H9 (cell line): ENCODE results near the gene IGF2R. TPM values are rescaled to one million over a fixed set of nuclear protein-coding genes. Genes with fewer than 3 reads are reported as not detected.

Experiments used
- DNase-seq: peaks from one replicate; pipeline ENCODE4 v3.0.0-alpha.2; 2017
- H2AFZ ChIP-seq: one replicate; pipeline ENCODE4 v1.6.1; 2013; ENCODE audit warnings: mild to moderate bottlenecking, low read length, control low read depth, moderate library complexity
- H2AK5ac ChIP-seq: 2 replicates; pipeline ENCODE4 v1.6.1; 2013; ENCODE audit warnings: low read length, control low read depth, mixed read lengths; ENCODE audit not compliant: insufficient read length
- H2BK120ac ChIP-seq: one replicate; pipeline ENCODE4 v1.6.1; 2013; ENCODE audit warnings: low read depth, mild to moderate bottlenecking, low read length, control low read depth, inconsistent platforms; ENCODE audit not compliant: poor library complexity, severe bottlenecking
- H2BK12ac ChIP-seq: 2 replicates; pipeline ENCODE4 v1.6.1; 2013; ENCODE audit warnings: low read length, control low read depth, mixed read lengths, low read depth; ENCODE audit not compliant: insufficient read length
- H2BK15ac ChIP-seq: 2 replicates; pipeline ENCODE4 v1.6.1; 2013; ENCODE audit warnings: low read depth, low read length, control low read depth
- H2BK20ac ChIP-seq: one replicate; pipeline ENCODE4 v1.6.1; 2013; ENCODE audit warnings: low read depth, mild to moderate bottlenecking, low read length, control low read depth, inconsistent platforms; ENCODE audit not compliant: poor library complexity, severe bottlenecking
- H2BK5ac ChIP-seq: 2 replicates; pipeline ENCODE4 v1.6.1; 2013; ENCODE audit warnings: low read length, control low read depth, mixed read lengths; ENCODE audit not compliant: insufficient read length
- H3K14ac ChIP-seq: 2 replicates; pipeline ENCODE4 v1.6.1; 2013; ENCODE audit warnings: low read length, control low read depth; ENCODE audit not compliant: insufficient read depth
- H3K18ac ChIP-seq: 2 replicates; pipeline ENCODE4 v1.6.1; 2013; ENCODE audit warnings: low read depth, mild to moderate bottlenecking, mixed read lengths, low read length, control low read depth; ENCODE audit not compliant: insufficient read length
- H3K23ac ChIP-seq: 2 replicates; pipeline ENCODE4 v1.6.1; 2013; ENCODE audit warnings: low read length, control low read depth, mixed read lengths, low read depth; ENCODE audit not compliant: insufficient read length
- H3K23me2 ChIP-seq: 2 replicates; pipeline ENCODE4 v1.6.1; 2013; ENCODE audit warnings: low read depth, mild to moderate bottlenecking, mixed read lengths, low read length, control low read depth; ENCODE audit not compliant: insufficient read length, poor library complexity, severe bottlenecking
- H3K27ac ChIP-seq: 2 replicates; pipeline ENCODE4 v1.5.1; 2013; ENCODE audit warnings: low read length, control low read depth, mixed read lengths, low read depth; ENCODE audit not compliant: insufficient read length
- H3K27me3 ChIP-seq: 2 replicates; pipeline ENCODE4 v1.6.1; 2013; ENCODE audit warnings: low read length, control low read depth, inconsistent platforms; ENCODE audit not compliant: insufficient read depth
- H3K4ac ChIP-seq: 2 replicates; pipeline ENCODE4 v1.6.1; 2013; ENCODE audit warnings: low read depth, mild to moderate bottlenecking, control low read depth, inconsistent platforms, low read length, moderate library complexity
- H3K4me1 ChIP-seq: 2 replicates; pipeline ENCODE4 v1.6.1; 2013; ENCODE audit warnings: low read length, control low read depth, inconsistent platforms; ENCODE audit not compliant: insufficient read depth
- H3K4me2 ChIP-seq: 2 replicates; pipeline ENCODE4 v1.6.1; 2013; ENCODE audit warnings: low read length, control low read depth, mixed read lengths; ENCODE audit not compliant: insufficient read length, insufficient read depth
- H3K56ac ChIP-seq: 2 replicates; pipeline ENCODE4 v1.6.1; 2013; ENCODE audit warnings: low read depth, mild to moderate bottlenecking, mixed read lengths, low read length, control low read depth; ENCODE audit not compliant: insufficient read length
- H3K79me1 ChIP-seq: 2 replicates; pipeline ENCODE4 v1.6.1; 2013; ENCODE audit warnings: low read depth, mild to moderate bottlenecking, moderate library complexity, low read length, control low read depth, inconsistent platforms; ENCODE audit not compliant: insufficient read depth, poor library complexity, severe bottlenecking
- H3K79me2 ChIP-seq: 2 replicates; pipeline ENCODE4 v1.6.1; 2013; ENCODE audit warnings: low read length, control low read depth, inconsistent platforms; ENCODE audit not compliant: insufficient read depth
- H3K9ac ChIP-seq: 2 replicates; pipeline ENCODE4 v1.6.1; 2013; ENCODE audit warnings: low read length, control low read depth, mixed read lengths; ENCODE audit not compliant: insufficient read length; ENCODE audit errors: extremely low read depth
- H3K9me3 ChIP-seq: one replicate; pipeline ENCODE4 v1.6.1; 2013; ENCODE audit warnings: low read depth, low read length, inconsistent platforms; ENCODE audit not compliant: control insufficient read depth
- H3T11ph ChIP-seq: one replicate; pipeline ENCODE4 v1.6.1; 2013; ENCODE audit warnings: mild to moderate bottlenecking, low read length, control low read depth, inconsistent platforms
- H4K20me1 ChIP-seq: one replicate; pipeline ENCODE4 v1.6.1; 2013; ENCODE audit not compliant: control insufficient read depth, insufficient read length, insufficient read depth
- H4K5ac ChIP-seq: 2 replicates; pipeline ENCODE4 v1.6.1; 2013; ENCODE audit warnings: low read depth, mild to moderate bottlenecking, mixed read lengths, low read length, control low read depth; ENCODE audit not compliant: insufficient read length
- H4K8ac ChIP-seq: replicated peaks from 2 replicates; pipeline ENCODE4 v1.6.1; 2013; ENCODE audit warnings: low read length, control low read depth, mixed read lengths, low read depth; ENCODE audit not compliant: insufficient read length
- H4K91ac ChIP-seq: 2 replicates; pipeline ENCODE4 v1.6.1; 2013; ENCODE audit warnings: low read depth, mild to moderate bottlenecking, moderate library complexity, mixed read lengths, low read length, control low read depth; ENCODE audit not compliant: insufficient read length
- H3K27ac Mint-ChIP-seq, 3 experiments: 2 replicates in 2 of 3; 3 replicates in 1 of 3; pipeline ENCODE4 v1.8.0; 2020 to 2021; ENCODE audit warnings: mixed read lengths in 3 of 3, mild to moderate bottlenecking in 1 of 3, moderate library complexity in 1 of 3
- H3K27me3 Mint-ChIP-seq: 2 replicates; pipeline ENCODE4 v1.8.0; 2021; ENCODE audit warnings: low read depth, mild to moderate bottlenecking, moderate library complexity, mixed read lengths
- H3K36me3 Mint-ChIP-seq, 3 experiments: 2 replicates in 2 of 3; 3 replicates in 1 of 3; pipeline ENCODE4 v1.8.0; 2020 to 2021; ENCODE audit warnings: low read depth in 3 of 3, mixed read lengths in 3 of 3; ENCODE audit not compliant: insufficient read depth in 1 of 3
- H3K4me1 Mint-ChIP-seq, 2 experiments: 2 replicates each; pipeline ENCODE4 v1.8.0; 2020; ENCODE audit warnings: mixed read lengths in 2 of 2
- H3K4me3 Mint-ChIP-seq, 2 experiments: 2 replicates in 1 of 2; 3 replicates in 1 of 2; pipeline ENCODE4 v1.8.0; 2020 to 2021; ENCODE audit warnings: mild to moderate bottlenecking in 2 of 2, mixed read lengths in 2 of 2, moderate library complexity in 1 of 2
- H3K9me3 Mint-ChIP-seq, 2 experiments: 2 replicates in 1 of 2; 3 replicates in 1 of 2; pipeline ENCODE4 v1.8.0; 2020; ENCODE audit warnings: mild to moderate bottlenecking in 2 of 2, mixed read lengths in 2 of 2, moderate library complexity in 1 of 2
- CTCF ChIP-seq: fragments of 200-600 bp; sonication (generic); conservative IDR thresholded peaks from 3 replicates; pipeline ENCODE4 v1.8.0; 2021; ENCODE audit warnings: antibody characterized with exemption, mild to moderate bottlenecking
- WGBS: extraction: QIAGEN DNeasy Blood & Tissue Kit; methylation state at CpG from one replicate; pipeline ENCODE4 v1.1.7; 2013; ENCODE audit warnings: missing lambda C conversion rate, low lambda C conversion rate, mixed read lengths; ENCODE audit not compliant: insufficient read length; ENCODE audit errors: extremely low coverage; 5-methylcytosine and 5-hydroxymethylcytosine counted together
- total RNA-seq: library from RNA; stranded (reverse); gene quantifications from 2 replicates; pipeline ENCODE4 v1.2.1, GENCODE V29; 2021

The IGF2R gene
- total RNA-seq, 1 experiment from 2014 or later, result 66.7 TPM

- H3K4me3 Mint-ChIP-seq, result no peak overlapping the region
- H3K79me1 ChIP-seq, result no peaks in the 10 kb centered on the region
- no peak overlapping the region for H3T11ph ChIP-seq
- H3K27ac Mint-ChIP-seq, result peak overlapping the region in 1 of 3 experiments; percentile 61; a peak in 1 of 7 replicates
- H3K27ac ChIP-seq, result no peak overlapping the region
- H3K18ac ChIP-seq, result no peak overlapping the region
- H3K56ac ChIP-seq, result no peak overlapping the region
- H4K91ac ChIP-seq, result no peak overlapping the region
- no peaks in the 10 kb centered on the region for H3K4me1 Mint-ChIP-seq
- no peak for TF ChIP-seq CTCF
- no peak overlapping the region for H2BK120ac ChIP-seq
- H4K20me1 ChIP-seq, result no peaks in the 10 kb centered on the region
- no peak overlapping the region for H3K4ac ChIP-seq
- no peaks in the 10 kb centered on the region for H3K9me3 Mint-ChIP-seq
- H2BK20ac ChIP-seq, result no peak overlapping the region
- no peaks in the 10 kb centered on the region for H3K9me3 ChIP-seq
- peaks cover 45 to 70% (median 49%) of the 10 kb centered on the region in 3 experiments; a peak in 6 of 7 replicates for H3K36me3 Mint-ChIP-seq
- no peak overlapping the region for H3K4me2 ChIP-seq
- H2BK12ac ChIP-seq, result no peak overlapping the region
- H3K23me2 ChIP-seq, result no peaks in the 10 kb centered on the region
- no peaks in the 10 kb centered on the region for H3K27me3 Mint-ChIP-seq
- no peak overlapping the region for H2BK15ac ChIP-seq
- no peak overlapping the region for H2AFZ ChIP-seq
- H4K8ac ChIP-seq, result no peak overlapping the region
- H2AK5ac ChIP-seq, result no peak overlapping the region
- no peak overlapping the region for H3K14ac ChIP-seq
- no peak overlapping the region for H3K23ac ChIP-seq
- DNase-seq, result no peak
- WGBS, result no CpG with 5 or more reads among the region's 16 CpGs
- H3K9ac ChIP-seq, result no peak overlapping the region
- H4K5ac ChIP-seq, result no peak overlapping the region
- no peaks in the 10 kb centered on the region for H3K4me1 ChIP-seq
- no peaks in the 10 kb centered on the region for H3K79me2 ChIP-seq
- H3K27me3 ChIP-seq, result no peaks in the 10 kb centered on the region
- no peak overlapping the region for H2BK5ac ChIP-seq
Observed at GRCh38 chr6:160102399-160102798, 133.5 kb downstream of the IGF2R start.
